Colonic mucosa (tissue), 4 donors: ENCODE results near the gene C6orf118. TPM values are rescaled to one million over a fixed set of nuclear protein-coding genes. Genes with fewer than 3 reads are reported as not detected.

ENCODE experiments used
- DNase-seq: peaks from one replicate; pipeline ENCODE4 v3.0.0-alpha.2; 2020
- H3K27ac ChIP-seq: fragments of 200-600 bp; one replicate; pipeline ENCODE4 v1.8.0; 2021
- H3K27me3 ChIP-seq: fragments of 200-600 bp; one replicate; pipeline ENCODE4 v1.8.0; 2021
- H3K36me3 ChIP-seq: fragments of 200-600 bp; one replicate; pipeline ENCODE4 v1.8.0; 2021
- H3K4me1 ChIP-seq: fragments of 200-600 bp; one replicate; pipeline ENCODE4 v1.8.0; 2021; ENCODE audit warnings: mild to moderate bottlenecking
- H3K4me3 ChIP-seq: fragments of 200-600 bp; one replicate; pipeline ENCODE4 v1.8.0; 2021
- H3K9ac ChIP-seq, 2 donors: one replicate each; pipeline ENCODE4 v1.7.0; 2013; ENCODE audit warnings: control low read depth in 2 of 2, low read depth in 2 of 2, low read length in 2 of 2
- H3K9me3 ChIP-seq: fragments of 200-600 bp; one replicate; pipeline ENCODE4 v1.8.0; 2021
- intact Hi-C: fragments of 100-400 bp; cut with DNase I; formaldehyde crosslinking; loops from one replicate; pipeline ENCODE4 v1.14.1; 2022
- total RNA-seq, 2 donors: library from RNA; stranded (reverse); fragmentation: NEBNext Ultra II Directional in 1 of 2; extraction: Animal tissue kit (Norgen Biotek cat#: 25700) in 1 of 2; gene quantifications; one replicate each; pipeline ENCODE4 v1.2.1, GENCODE V29; 2021
- TF ChIP-seq, protein P1 (sequence below): fragments of 200-600 bp; IDR thresholded peaks from one replicate; pipeline ENCODE4 v1.8.0; 2022; ENCODE audit warnings: antibody characterized with exemption, mild to moderate bottlenecking
- donor health status: healthy.
- donor health status: DM: no; HTN: no; CAD: no.
- donor health status: DM: no; HTN: no; CAD: no.

Gene C6orf118
- total RNA-seq, 2 donors from 2014 or later: not detected

DNA sequence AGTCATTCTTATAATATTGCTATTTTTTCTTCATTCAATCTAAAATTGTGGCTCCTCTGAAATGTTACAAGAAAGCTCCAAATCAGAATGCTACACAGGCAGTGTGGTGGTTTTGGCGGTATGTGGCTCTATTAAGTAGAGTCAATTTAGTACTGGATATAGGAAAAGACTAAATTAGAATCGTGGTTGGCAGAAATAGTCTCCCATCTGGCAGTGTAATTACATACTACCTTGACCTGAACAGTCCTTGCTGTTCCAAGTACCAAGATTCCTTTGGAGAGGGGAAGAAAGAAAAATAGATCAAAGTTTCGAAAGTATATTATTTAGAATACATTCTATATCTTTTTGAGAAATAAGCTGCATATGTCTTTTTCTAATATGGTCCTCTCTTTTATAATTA, 78.2 kb downstream of the C6orf118 start:
- Histone ChIP-seq H3K27ac (no peak overlapping the region), H3K4me3 (no peak overlapping the region), H3K36me3 (no peaks in the 10 kb centered on the region), H3K4me1 (no peaks in the 10 kb centered on the region), H3K9me3 (no peaks in the 10 kb centered on the region), H3K27me3 (no peaks in the 10 kb centered on the region), H3K9ac (no peak overlapping the region)
- no peak for DNase-seq
- intact Hi-C loops: no loop called here
- TF ChIP-seq, protein P1, sequence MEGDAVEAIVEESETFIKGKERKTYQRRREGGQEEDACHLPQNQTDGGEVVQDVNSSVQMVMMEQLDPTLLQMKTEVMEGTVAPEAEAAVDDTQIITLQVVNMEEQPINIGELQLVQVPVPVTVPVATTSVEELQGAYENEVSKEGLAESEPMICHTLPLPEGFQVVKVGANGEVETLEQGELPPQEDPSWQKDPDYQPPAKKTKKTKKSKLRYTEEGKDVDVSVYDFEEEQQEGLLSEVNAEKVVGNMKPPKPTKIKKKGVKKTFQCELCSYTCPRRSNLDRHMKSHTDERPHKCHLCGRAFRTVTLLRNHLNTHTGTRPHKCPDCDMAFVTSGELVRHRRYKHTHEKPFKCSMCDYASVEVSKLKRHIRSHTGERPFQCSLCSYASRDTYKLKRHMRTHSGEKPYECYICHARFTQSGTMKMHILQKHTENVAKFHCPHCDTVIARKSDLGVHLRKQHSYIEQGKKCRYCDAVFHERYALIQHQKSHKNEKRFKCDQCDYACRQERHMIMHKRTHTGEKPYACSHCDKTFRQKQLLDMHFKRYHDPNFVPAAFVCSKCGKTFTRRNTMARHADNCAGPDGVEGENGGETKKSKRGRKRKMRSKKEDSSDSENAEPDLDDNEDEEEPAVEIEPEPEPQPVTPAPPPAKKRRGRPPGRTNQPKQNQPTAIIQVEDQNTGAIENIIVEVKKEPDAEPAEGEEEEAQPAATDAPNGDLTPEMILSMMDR: no peak
